Karpas-422 (cell line): ENCODE data around the gene CCL23. TPM values are rescaled to one million over a fixed set of nuclear protein-coding genes. Genes with fewer than 3 reads are reported as not detected.

ENCODE experiments used
- DNase-seq: peaks from one replicate; pipeline ENCODE4 v3.0.0-alpha.2; 2015
- H2AFZ ChIP-seq: fragments of 200-600 bp; sonication (generic); 2 replicates; pipeline ENCODE4 v1.6.1; 2014; ENCODE audit warnings: antibody characterized with exemption, low read length, mixed read lengths
- H3K27ac ChIP-seq: fragments of 200-600 bp; sonication (generic); 2 replicates; pipeline ENCODE4 v1.5.1; 2014; ENCODE audit warnings: mild to moderate bottlenecking, low read length, moderate library complexity
- H3K27me3 ChIP-seq: fragments of 200-600 bp; sonication (generic); 2 replicates; pipeline ENCODE4 v1.6.1; 2014; ENCODE audit warnings: low read length, mixed read lengths
- H3K36me3 ChIP-seq: fragments of 200-600 bp; sonication (generic); 2 replicates; pipeline ENCODE4 v1.6.1; 2014; ENCODE audit warnings: low read length, mixed read lengths; ENCODE audit not compliant: insufficient read depth
- H3K4me1 ChIP-seq: fragments of 200-600 bp; sonication (generic); 2 replicates; pipeline ENCODE4 v1.6.1; 2014; ENCODE audit warnings: mild to moderate bottlenecking, low read length, mixed read lengths
- H3K4me2 ChIP-seq: fragments of 200-600 bp; sonication (generic); 2 replicates; pipeline ENCODE4 v1.6.1; 2014; ENCODE audit warnings: low read length, low read depth, mild to moderate bottlenecking; ENCODE audit not compliant: poor library complexity, severe bottlenecking
- H3K4me3 ChIP-seq: fragments of 200-600 bp; sonication (generic); 2 replicates; pipeline ENCODE4 v1.5.1; 2014; ENCODE audit warnings: mild to moderate bottlenecking, antibody characterized with exemption, low read length, mixed read lengths
- H3K79me2 ChIP-seq: fragments of 200-600 bp; sonication (generic); 2 replicates; pipeline ENCODE4 v1.6.1; 2014; ENCODE audit warnings: mild to moderate bottlenecking, low read length, mixed read lengths
- H3K9ac ChIP-seq: fragments of 200-600 bp; sonication (generic); 2 replicates; pipeline ENCODE4 v1.6.0; 2014; ENCODE audit warnings: low read length
- H3K9me2 ChIP-seq: fragments of 200-600 bp; sonication (generic), shearing (Covaris generic); replicated peaks from 2 replicates; pipeline ENCODE4 v1.6.0; 2014; ENCODE audit warnings: mild to moderate bottlenecking, low read length, moderate library complexity; ENCODE audit not compliant: insufficient read depth
- H3K9me3 ChIP-seq: fragments of 300-700, 200-600 bp; sonication (generic); 2 replicates; pipeline ENCODE4 v1.6.1; 2014; ENCODE audit warnings: low read length, mixed read lengths
- H4K20me1 ChIP-seq: fragments of 200-600 bp; sonication (generic); 2 replicates; pipeline ENCODE4 v1.6.1; 2014; ENCODE audit warnings: mild to moderate bottlenecking, antibody characterized with exemption, low read length, low read depth; ENCODE audit not compliant: insufficient read depth
- total RNA-seq: library from RNA; depleted of rRNA; stranded (reverse); fragments of >200 nt; shearing (Covaris generic); gene quantifications from 2 replicates; pipeline ENCODE4 v1.2.3, GENCODE V29; 2014; ENCODE audit warnings: low replicate concordance; rRNA removed

The CCL23 gene
- total RNA-seq, 1 experiment from 2014 or later: not detected

- H3K4me2 ChIP-seq: no peak overlapping the region
- no peaks in the 10 kb centered on the region for H3K36me3 ChIP-seq
- peaks cover 4% of the 10 kb centered on the region; the same call in 1 of the 2 replicates for H4K20me1 ChIP-seq
- H3K9me3 ChIP-seq: no peaks in the 10 kb centered on the region
- no peak overlapping the region for H3K9ac ChIP-seq
- H2AFZ ChIP-seq: no peak overlapping the region
- H3K27me3 ChIP-seq: no peaks in the 10 kb centered on the region
- H3K79me2 ChIP-seq: no peaks in the 10 kb centered on the region
- no peak overlapping the region for H3K27ac ChIP-seq
- H3K4me3 ChIP-seq: no peak overlapping the region
- DNase-seq: no peak
- no peaks in the 10 kb centered on the region for H3K9me2 ChIP-seq
- no peaks in the 10 kb centered on the region for H3K4me1 ChIP-seq
These were observed 45.2 kb downstream of the CCL23 start for GRCh38 chr17:35972535-35972934.

- peaks cover 4% of the 10 kb centered on the region; the same call in 1 of the 2 replicates for H4K20me1 ChIP-seq
- no peak overlapping the region for H3K4me2 ChIP-seq
- H3K4me1 ChIP-seq: no peaks in the 10 kb centered on the region
- DNase-seq: no peak
- no peaks in the 10 kb centered on the region for H3K36me3 ChIP-seq
- H3K27me3 ChIP-seq: no peaks in the 10 kb centered on the region
- H3K9ac ChIP-seq: no peak overlapping the region
- H3K4me3 ChIP-seq: no peak overlapping the region
- H3K27ac ChIP-seq: no peak overlapping the region
- no peak overlapping the region for H2AFZ ChIP-seq
- H3K9me3 ChIP-seq: no peaks in the 10 kb centered on the region
- no peaks in the 10 kb centered on the region for H3K9me2 ChIP-seq
- no peaks in the 10 kb centered on the region for H3K79me2 ChIP-seq
These were observed 45.7 kb downstream of the CCL23 start for GRCh38 chr17:35972066-35972465.

- Histone ChIP-seq H3K4me2 (no peak overlapping the region), H3K27ac (no peak overlapping the region), H3K9me3 (no peaks in the 10 kb centered on the region), H3K9me2 (no peaks in the 10 kb centered on the region), H2AFZ (no peak overlapping the region), H3K36me3 (no peaks in the 10 kb centered on the region), H4K20me1 (peaks cover 4% of the 10 kb centered on the region; the same call in 1 of the 2 replicates), H3K79me2 (no peaks in the 10 kb centered on the region), H3K27me3 (no peaks in the 10 kb centered on the region), H3K9ac (no peak overlapping the region), H3K4me1 (no peaks in the 10 kb centered on the region), H3K4me3 (no peak overlapping the region)
- DNase-seq: peak; percentile 90
These were observed 48.0 kb downstream of the CCL23 start for GRCh38 chr17:35969558-35970380.

DNA sequence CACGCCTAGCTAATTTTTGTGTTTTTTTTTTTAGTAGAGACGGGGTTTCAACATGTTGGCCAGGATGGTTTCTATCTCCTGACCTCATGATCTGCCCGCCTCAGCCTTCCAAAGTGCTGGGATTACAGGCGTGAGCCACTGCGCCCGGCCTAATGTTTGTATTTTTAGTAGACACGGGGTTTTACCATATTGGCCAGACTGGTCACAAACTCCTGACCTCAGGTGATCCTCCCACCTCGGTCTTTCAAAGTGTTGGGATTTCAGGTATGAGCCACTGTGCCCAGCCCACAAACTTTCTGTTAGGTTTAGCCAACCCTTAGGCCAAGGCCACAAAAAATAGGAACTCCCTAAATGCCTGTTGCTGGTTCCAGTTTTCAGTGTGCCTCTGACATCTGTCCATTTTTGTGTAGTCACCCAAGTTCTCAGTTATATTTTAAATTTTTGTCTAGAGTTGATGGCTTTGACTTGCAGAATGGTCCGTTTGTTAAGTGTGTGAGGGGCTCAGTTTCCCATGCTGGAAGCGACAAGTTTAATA lies 49.2 kb downstream of the CCL23 start:
- Histone ChIP-seq H3K27me3 (no peaks in the 10 kb centered on the region), H3K79me2 (no peaks in the 10 kb centered on the region), H3K4me1 (no peaks in the 10 kb centered on the region), H3K27ac (no peak overlapping the region), H3K9me3 (no peaks in the 10 kb centered on the region), H3K36me3 (no peaks in the 10 kb centered on the region), H3K9me2 (no peaks in the 10 kb centered on the region), H4K20me1 (peaks cover 4% of the 10 kb centered on the region; the same call in 1 of the 2 replicates), H3K4me3 (no peak overlapping the region), H3K4me2 (no peak overlapping the region), H2AFZ (no peak overlapping the region), H3K9ac (no peak overlapping the region)
- DNase-seq: no peak

- no peak overlapping the region for H2AFZ ChIP-seq
- DNase-seq: no peak
- no peak overlapping the region for H3K9ac ChIP-seq
- H3K4me1 ChIP-seq: no peaks in the 10 kb centered on the region; the same call in 1 of the 2 replicates
- no peaks in the 10 kb centered on the region for H3K79me2 ChIP-seq
- no peak overlapping the region for H3K4me2 ChIP-seq
- no peaks in the 10 kb centered on the region for H3K9me2 ChIP-seq
- no peak overlapping the region for H3K4me3 ChIP-seq
- peaks cover 4% of the 10 kb centered on the region; the same call in 1 of the 2 replicates for H4K20me1 ChIP-seq
- no peak overlapping the region for H3K27ac ChIP-seq
- H3K36me3 ChIP-seq: no peaks in the 10 kb centered on the region
- no peaks in the 10 kb centered on the region for H3K9me3 ChIP-seq
- no peaks in the 10 kb centered on the region for H3K27me3 ChIP-seq
These were observed 52.5 kb downstream of the CCL23 start for GRCh38 chr17:35965272-35965671.

GRCh38 chr17:35963663-35964062 lies 54.1 kb downstream of the CCL23 start:
- Histone ChIP-seq H3K36me3 (no peaks in the 10 kb centered on the region), H3K27me3 (no peaks in the 10 kb centered on the region), H3K79me2 (no peaks in the 10 kb centered on the region), H3K4me2 (no peak overlapping the region), H4K20me1 (no peaks in the 10 kb centered on the region), H3K9me2 (no peaks in the 10 kb centered on the region), H2AFZ (no peak overlapping the region), H3K4me1 (no peaks in the 10 kb centered on the region; the same call in 1 of the 2 replicates), H3K27ac (no peak overlapping the region), H3K9me3 (no peaks in the 10 kb centered on the region), H3K4me3 (no peak overlapping the region), H3K9ac (no peak overlapping the region)
- DNase-seq: no peak

Other genes with a start within 250 kb of the CCL23 start
- not detected in 2 replicates for gene MMP28, start 222.3 kb downstream of the CCL23 start, total RNA-seq
- 67.2 and 90.7 TPM in 2 replicates for gene TAF15, start 208.5 kb downstream of the CCL23 start, total RNA-seq
- gene HEATR9, start 149.1 kb downstream of the CCL23 start, total RNA-seq: not detected in 2 replicates
- not detected in 2 replicates for gene CCL5, start 137.6 kb downstream of the CCL23 start, total RNA-seq
- 9.7 and 11.0 TPM in 2 replicates for gene RDM1, start 87.2 kb downstream of the CCL23 start, total RNA-seq
- gene LYZL6, start 74.3 kb downstream of the CCL23 start, total RNA-seq: not detected in 2 replicates
- gene CCL16, start 36.5 kb downstream of the CCL23 start, total RNA-seq: not detected in 2 replicates
- not detected in 2 replicates for gene CCL14, start 31.2 kb downstream of the CCL23 start, total RNA-seq
- gene CCL15, start 16.4 kb downstream of the CCL23 start, total RNA-seq: not detected in 2 replicates
- gene CCL18, start 46.3 kb upstream of the CCL23 start, total RNA-seq: not detected in 2 replicates
- gene CCL3, start 72.2 kb upstream of the CCL23 start, total RNA-seq: 2.1 TPM in 1 of 2 replicates, not detected in the other
- 6.9 and 7.6 TPM in 2 replicates for gene CCL4, start 85.9 kb upstream of the CCL23 start, total RNA-seq
- gene TBC1D3B, start 158.7 kb upstream of the CCL23 start, total RNA-seq: 0.63 and 3.6 TPM in 2 replicates
- 1.9 and 6.4 TPM in 2 replicates for gene CCL3L1, start 178.8 kb upstream of the CCL23 start, total RNA-seq
- 14.9 and 26.9 TPM in 2 replicates for gene CCL4L2, start 193.1 kb upstream of the CCL23 start, total RNA-seq
- not detected in 2 replicates for gene TBC1D3I, start 246.6 kb upstream of the CCL23 start, total RNA-seq